GM12865 (cell line): ENCODE results near the gene FLNC.

Source experiments
- DNase-seq: peaks from one replicate; pipeline ENCODE4 v3.0.0; 2010; ENCODE audit warnings: low read depth
- H3K4me3 ChIP-seq: 2 replicates; pipeline ENCODE4 v1.5.1; 2011; ENCODE audit warnings: mild to moderate bottlenecking, low read depth, low read length, control low read depth
- TF ChIP-seq, protein P1 (sequence below): IDR thresholded peaks from 2 replicates; pipeline ENCODE4 v1.5.1; 2011; ENCODE audit warnings: low read length, control low read depth, low read depth, inconsistent platforms; ENCODE audit not compliant: insufficient read depth; ENCODE audit errors: missing control alignments

The FLNC gene

GRCh38 chr7:128810997-128811396 is 19.2 kb upstream of the FLNC start:
- no peak for DNase-seq
- H3K4me3 ChIP-seq: no peak overlapping the region
- TF ChIP-seq, protein P1, sequence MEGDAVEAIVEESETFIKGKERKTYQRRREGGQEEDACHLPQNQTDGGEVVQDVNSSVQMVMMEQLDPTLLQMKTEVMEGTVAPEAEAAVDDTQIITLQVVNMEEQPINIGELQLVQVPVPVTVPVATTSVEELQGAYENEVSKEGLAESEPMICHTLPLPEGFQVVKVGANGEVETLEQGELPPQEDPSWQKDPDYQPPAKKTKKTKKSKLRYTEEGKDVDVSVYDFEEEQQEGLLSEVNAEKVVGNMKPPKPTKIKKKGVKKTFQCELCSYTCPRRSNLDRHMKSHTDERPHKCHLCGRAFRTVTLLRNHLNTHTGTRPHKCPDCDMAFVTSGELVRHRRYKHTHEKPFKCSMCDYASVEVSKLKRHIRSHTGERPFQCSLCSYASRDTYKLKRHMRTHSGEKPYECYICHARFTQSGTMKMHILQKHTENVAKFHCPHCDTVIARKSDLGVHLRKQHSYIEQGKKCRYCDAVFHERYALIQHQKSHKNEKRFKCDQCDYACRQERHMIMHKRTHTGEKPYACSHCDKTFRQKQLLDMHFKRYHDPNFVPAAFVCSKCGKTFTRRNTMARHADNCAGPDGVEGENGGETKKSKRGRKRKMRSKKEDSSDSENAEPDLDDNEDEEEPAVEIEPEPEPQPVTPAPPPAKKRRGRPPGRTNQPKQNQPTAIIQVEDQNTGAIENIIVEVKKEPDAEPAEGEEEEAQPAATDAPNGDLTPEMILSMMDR: no peak

DNA sequence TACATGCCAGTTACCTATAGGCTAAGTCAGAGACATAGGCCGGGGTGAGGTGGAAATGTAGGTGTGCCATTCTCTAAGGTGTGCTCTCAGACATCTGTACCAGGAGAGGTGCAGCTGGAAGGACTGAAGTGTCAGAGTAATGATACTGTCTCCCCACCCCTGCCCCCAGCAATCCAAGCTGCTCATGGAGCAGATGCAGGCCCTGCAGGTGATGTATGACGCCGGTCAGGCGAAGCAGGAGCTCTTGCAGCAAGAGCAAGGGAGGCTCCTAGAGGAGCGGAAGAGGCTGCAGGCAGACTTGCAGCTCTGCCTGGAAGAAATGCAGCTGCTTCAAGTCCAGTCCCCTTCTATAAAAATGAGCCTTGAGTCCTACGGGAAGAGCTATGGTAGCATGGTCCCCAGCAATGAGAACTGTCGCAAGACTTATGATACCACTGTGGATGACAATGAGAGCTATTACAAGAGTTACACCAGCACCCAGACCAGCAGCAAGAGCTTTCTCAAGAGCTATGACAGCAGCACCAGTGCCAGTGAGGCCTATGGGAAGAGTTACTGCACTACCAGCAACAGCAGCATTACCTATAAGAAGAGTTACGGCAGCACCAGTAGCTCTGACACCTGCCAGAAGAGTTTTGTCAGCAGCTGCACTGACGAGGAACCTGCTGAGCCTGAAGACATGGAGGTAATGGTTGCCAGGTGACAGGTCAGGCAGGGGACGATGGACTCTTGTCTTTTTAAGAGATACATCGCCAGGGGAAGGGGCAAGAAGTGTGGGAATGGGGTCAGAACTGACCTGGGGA is 18.4 kb upstream of the FLNC start:
- TF ChIP-seq, protein P1: no peak
- DNase-seq: no peak
- H3K4me3 ChIP-seq: no peak overlapping the region

GRCh38 chr7:128812514-128813168 is 17.6 kb upstream of the FLNC start:
- TF ChIP-seq, protein P1: no peak
- no peak overlapping the region for H3K4me3 ChIP-seq
- no peak for DNase-seq

DNA sequence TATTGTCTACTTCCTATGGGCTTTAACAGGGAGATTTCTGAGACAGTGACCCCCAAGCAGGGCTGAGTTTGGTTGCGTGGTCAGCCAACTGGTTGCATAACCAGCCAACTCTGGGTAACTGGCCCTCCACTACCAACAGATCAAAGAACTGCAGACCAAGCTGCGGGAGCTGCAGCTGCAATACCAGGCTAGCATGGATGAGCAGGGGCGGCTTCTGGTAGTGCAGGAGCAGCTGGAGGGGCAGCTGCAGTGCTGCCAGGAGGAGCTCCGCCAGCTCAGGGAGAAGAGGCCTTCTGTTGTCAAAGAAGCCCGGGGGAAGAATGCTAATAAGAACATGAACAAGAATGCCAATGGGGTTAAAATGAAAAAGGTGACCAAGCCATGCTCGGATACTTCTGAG is 15.7 kb upstream of the FLNC start:
- H3K4me3 ChIP-seq: no peak overlapping the region
- no peak for DNase-seq
- TF ChIP-seq, protein P1: no peak

DNA sequence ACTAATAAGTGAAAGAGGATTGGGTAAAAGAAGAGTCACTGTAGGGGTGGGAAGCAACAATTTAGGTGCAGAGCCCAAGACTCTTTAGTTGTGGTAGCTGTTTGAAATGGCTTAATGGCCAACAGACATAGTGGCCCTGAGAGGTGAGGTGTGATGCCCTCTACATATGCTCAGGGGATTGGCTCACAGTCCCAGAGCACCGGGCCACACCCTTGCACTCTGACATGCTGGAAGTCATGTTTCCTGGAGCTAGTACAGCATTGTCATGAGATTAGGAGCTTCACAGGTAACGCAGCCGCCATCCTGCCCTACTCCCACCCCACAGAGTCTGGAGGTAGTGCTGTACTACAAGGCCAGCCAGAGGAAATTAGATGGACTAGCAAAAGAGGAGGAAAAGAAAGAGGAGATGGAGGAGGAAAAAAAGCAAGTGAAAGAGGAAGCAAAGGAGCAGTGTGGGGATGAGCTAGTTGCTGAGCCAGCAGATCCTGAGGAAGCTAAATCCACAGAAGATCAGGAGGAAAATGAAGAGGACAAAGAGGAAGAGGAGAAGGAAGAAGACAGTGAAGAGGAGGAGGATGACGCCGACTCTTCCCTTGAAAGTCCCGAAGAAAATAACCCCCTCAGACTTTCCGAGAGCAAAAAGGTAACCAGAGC is 14.8 kb upstream of the FLNC start:
- DNase-seq: no peak
- TF ChIP-seq, protein P1: no peak
- H3K4me3 ChIP-seq: no peak overlapping the region

DNA sequence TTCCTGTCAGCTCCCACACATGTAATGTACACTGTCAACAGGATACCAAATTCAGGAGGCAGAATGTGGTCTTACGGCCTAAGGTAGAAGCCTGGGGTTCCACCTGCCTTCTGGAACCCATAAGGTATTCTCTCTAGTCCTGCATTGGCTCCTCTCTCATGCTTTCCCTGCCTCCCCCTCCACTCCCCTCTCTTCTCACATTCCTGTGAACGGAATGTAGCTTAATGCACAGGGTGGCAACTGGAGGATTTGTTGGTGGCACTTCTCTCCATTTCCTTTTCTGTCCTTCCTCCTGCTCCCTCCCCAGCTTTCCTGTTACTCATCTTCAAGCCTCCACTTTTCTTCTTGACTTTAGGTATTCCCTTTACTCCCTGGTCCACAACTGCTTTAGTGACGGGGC is 11.5 kb upstream of the FLNC start:
- TF ChIP-seq, protein P1: no peak
- no peak for DNase-seq
- H3K4me3 ChIP-seq: no peak overlapping the region
